ENCODE measurements around the gene SLC6A8.
A peak's percentile ranks its signal among the peaks of the same experiment; 100 is the strongest.

The SLC6A8 gene

DNA sequence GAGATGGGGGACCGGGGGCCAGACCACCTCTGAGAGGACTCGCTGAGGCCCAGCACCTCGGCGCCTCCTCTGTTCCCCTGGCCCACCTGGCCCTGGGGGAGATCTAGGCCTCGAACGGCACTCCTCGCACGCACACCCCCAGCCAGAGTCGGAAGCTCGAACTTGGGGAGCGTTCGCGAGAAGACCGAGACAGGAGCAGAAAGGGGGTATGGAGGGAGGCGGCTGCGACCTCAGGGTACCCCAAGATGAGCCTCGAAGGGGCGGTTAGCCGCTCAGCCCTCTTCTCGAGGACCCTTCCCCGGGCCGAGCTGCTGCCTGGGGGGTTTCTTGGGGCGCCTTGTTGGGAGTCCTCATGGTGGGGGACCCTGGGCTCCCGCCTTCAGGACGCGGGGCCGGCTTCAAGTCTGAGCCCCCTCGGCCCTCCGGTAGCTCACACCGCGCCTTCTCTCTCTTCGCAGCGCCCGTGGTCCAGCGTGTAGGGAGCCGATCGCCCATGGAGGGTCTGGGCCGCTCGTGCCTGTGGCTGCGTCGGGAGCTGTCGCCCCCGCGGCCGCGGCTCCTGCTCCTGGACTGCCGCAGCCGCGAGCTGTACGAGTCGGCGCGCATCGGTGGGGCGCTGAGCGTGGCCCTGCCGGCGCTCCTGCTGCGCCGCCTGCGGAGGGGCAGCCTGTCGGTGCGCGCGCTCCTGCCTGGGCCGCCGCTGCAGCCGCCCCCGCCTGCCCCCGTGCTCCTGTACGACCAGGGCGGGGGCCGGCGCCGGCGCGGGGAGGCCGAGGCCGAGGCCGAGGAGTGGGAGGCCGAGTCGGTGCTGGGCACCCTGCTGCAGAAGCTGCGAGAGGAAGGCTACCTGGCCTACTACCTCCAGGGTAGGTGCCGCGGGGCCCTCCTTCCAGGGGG is 40.0 kb upstream of the SLC6A8 start:
- H3K4me3 ChIP-seq: peak overlapping the region in 2 of 7 experiments; percentile 8 to 17
- no peak overlapping the region for H3K27ac ChIP-seq

DNA sequence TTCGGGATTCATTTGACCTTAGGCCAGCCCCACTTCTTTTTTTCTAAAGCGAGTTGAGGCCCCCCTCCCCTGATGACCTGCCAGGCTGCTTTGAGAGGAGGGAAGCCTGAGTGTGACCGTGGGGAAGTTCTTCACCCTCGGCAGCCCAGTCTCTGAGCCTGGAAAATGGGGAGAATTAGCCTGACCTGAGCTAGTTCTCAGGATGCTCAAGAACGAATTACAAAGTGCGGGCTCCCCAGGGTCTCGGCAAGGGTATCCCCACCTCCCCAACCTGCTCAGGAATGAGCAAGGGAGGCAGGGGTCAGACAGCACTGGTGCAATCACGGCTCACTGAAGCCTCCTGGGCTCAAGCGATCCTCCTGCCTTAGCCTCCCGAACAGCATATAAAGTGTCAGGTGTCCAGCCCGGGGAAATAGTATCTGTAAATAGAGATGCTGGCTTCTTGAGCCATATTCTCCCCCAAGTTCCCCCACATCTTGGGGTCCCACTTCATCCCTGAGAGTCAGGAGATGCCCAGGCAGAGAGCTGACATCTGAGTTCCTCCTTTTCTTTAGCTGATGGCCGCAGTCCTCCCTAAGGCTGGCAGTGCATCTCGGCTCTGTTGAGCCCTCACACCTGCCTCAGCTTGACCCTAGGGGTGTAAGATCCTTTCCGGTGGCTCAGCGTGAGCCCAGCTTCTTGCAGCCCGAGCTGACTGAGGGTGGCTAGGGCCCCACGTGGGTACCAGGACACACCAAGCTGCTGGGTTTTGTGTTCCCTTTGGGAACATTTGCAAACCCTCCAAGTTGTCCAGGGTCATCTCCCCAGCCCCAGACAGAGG is 39.2 kb upstream of the SLC6A8 start:
- H3K27ac ChIP-seq: no peak overlapping the region
- no peak overlapping the region for H3K4me3 ChIP-seq

DNA sequence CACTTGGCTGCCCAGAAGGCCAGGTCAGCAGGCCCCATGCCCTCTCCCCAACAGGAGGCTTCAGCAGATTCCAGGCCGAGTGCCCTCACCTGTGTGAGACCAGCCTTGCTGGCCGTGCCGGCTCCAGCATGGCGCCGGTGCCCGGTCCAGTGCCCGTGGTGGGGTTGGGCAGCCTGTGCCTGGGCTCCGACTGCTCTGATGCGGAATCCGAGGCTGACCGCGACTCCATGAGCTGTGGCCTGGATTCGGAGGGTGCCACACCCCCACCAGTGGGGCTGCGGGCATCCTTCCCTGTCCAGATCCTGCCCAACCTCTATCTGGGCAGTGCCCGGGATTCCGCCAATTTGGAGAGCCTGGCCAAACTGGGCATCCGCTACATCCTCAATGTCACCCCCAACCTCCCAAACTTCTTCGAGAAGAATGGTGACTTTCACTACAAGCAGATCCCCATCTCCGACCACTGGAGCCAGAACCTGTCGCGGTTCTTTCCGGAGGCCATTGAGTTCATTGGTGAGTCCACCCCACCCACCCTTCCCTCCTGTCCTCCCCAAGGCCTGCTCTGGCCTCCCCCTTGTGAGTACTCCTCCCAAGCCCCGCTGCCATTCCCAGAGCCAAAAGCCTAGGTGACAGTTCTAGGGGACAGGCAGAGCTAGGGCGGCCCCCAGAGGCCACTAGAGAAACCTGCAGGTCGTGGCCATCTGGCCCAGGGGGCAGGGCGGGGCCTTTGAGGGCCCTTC is 38.4 kb upstream of the SLC6A8 start:
- Histone ChIP-seq H3K27ac (no peak overlapping the region), H3K4me3 (no peak overlapping the region)

DNA sequence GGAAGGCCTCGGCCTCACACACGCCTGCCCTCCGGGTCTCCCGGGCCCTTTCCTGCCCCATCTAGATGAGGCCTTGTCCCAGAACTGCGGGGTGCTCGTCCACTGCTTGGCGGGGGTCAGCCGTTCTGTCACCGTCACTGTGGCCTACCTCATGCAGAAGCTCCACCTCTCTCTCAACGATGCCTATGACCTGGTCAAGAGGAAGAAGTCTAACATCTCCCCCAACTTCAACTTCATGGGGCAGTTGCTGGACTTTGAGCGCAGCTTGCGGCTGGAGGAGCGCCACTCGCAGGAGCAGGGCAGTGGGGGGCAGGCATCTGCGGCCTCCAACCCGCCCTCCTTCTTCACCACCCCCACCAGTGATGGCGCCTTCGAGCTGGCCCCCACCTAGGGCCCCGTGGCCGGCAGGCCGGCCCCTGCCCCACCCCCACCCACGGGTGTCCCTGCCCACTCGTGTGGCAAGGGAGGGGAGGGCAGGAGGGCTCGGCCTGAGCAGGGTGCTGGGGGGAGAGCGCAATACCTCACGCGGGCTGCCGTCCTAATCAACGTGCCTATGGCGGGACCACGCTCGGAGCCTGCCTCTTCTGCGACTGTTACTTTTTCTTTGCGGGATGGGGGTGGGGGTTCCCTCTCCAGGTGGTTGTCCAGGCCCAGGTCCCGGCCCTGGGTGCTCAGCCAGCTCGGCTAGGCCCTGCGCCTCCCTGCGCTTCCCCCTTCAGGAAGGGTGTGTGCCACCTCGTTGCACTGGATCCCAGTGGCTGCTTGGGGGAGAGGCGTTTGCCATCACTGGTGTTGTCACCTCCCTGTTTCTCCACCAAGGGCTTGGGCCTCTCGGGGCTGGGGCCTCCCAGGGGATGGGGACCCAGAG is 37.6 kb upstream of the SLC6A8 start:
- no peak overlapping the region for H3K27ac ChIP-seq
- H3K4me3 ChIP-seq: no peak overlapping the region

DNA sequence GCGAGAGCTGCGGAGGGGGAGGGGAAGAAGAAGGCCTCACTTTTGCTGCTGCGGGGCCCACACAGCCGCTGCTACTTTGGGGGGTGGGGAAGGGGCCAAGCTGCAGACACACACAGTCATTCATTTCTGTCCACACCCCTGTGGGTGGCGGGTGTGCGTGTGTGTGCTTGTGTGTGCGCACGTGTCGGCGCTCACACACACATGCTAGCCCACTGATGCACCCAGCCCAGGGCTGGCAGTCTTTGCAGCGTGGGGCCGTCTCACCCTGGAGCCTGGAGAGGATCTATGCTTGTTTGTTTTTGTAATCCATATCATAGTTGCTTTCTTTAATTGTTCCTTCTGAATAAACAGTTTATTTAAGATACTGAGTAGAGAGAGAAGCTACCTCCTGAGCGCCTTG is 36.8 kb upstream of the SLC6A8 start:
- H3K27ac ChIP-seq: no peak overlapping the region
- no peak overlapping the region for H3K4me3 ChIP-seq

DNA sequence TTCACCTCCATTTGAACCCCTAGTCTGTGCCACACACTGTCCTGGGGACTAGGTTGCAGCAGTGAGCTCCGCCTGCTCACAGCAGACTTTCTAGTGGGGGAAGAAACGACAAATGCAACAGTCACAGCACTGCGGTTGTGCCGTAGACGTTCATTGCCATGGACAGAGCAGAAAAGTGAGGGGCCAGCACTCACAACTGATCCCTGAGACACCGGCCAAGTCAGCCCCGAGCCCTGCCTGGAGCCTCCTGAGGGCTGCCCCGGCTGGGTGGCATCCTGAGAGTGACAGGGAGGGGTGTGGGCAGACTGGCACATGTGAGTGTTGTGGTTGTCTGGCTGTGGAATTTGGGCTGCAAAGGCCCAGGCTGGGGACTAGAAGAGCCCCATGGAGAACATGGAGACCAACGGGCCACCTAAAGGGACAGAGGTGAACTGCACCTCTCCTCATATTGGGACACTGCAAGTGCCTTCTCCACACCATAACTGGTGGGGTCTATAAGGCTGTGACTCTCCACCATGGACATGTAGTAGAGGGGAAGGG is 36.1 kb upstream of the SLC6A8 start:
- H3K4me3 ChIP-seq: no peak overlapping the region
- no peak overlapping the region for H3K27ac ChIP-seq

DNA sequence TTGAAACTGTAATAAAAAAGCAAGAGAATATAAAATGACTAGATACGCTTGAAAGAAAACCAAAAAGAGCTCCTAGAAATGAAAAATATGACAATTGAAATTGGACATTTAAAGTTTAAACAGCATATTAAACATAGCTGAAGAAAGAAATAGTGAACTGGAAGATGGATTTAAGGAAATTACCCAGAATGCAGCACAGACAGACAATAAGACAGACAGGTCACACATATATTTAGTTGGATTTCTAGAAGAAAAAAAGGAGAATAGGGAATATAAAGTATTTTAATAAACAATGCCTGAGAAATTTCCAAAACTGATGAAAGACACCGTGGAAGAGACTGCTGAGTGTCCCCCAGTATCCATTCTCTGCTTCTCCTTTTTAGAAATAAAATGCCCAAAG is 34.2 kb upstream of the SLC6A8 start:
- Histone ChIP-seq H3K27ac (no peak overlapping the region), H3K4me3 (no peak overlapping the region)

DNA sequence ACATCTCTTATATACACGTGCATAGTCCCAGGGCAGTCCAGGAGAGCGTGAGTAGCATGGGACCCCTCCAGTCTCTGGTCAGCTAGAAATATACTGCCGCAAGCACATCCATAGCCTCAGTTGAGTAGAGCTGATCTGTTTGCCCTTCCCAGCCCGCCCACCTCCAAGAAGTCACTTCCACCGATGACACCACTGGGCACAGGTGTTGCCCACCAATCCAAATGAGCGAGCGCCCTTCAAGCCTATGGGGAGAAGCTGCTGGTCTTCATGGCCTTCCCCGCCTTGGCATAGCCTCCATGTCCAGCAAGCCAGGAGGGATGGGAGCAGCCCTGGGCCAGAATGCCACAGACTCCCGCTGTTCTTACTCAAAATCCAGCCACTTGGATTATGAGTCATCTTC is 30.6 kb upstream of the SLC6A8 start:
- Histone ChIP-seq H3K4me3 (no peak overlapping the region), H3K27ac (no peak overlapping the region)

DNA sequence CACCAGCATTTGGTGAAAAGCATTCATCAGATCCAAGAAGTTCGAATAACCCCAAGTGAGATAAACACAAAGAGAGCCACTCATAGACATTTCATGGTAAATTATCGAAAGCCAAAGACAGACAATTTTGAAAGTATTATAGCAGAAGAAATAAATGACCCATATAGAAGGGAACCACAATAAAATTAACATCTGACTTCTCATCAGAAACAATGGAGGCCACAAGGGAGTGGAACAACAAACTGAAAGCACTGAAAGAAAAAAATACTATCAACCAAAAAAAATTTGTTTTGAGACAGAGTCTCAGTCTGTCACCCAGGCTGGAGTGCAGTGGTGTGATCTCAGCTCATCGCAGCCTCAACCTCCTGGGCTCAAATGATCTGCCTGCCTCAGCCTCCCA is 28.5 kb upstream of the SLC6A8 start:
- Histone ChIP-seq H3K27ac (no peak overlapping the region), H3K4me3 (no peak overlapping the region)

DNA sequence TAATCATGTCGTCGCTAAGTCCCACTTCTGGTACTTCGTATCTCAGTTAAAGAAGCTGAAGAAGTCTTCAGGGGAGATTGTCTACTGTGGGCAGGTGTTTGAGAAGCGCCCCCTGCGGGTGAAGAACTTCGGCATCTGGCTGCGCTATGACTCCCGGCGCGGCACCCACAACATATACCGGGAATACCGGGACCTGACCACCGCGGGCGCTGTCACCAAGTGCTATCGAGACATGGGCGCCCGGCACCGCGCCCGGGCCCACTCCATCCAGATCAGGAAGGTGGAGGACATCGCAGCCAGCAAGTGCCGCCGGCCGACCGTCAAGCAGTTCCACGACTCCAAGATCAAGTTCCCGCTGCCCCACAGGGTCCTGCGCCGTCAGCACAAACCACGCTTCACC is 25.5 kb upstream of the SLC6A8 start:
- Histone ChIP-seq H3K4me3 (no peak overlapping the region), H3K27ac (no peak overlapping the region)

DNA sequence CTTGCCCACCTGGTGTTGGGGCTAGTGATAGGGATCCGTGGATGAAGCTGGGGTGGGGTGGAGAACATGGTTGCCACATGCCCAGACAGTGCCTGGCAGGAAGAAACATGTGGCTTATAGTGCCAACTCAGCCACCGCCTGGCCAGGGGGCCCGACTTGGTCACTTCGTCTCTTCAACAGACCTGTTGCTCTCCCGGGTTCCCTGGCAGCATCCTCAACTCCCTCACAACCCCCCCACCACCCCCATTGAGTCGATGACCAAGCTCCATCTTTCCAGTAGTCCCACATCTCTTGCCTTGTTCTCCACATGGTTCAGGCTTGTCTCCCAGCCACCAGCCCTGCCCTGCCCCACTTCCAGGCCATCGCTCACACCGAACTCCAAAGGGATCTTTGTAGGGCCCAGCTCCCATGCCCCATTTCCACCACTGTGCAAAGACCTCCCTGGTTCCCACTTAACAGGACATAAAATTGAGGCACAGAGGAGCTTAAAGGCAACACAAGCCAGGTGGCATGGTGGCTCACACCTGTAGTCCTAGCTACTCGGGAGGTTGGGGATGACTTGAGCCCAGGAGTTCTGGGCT is 21.9 kb upstream of the SLC6A8 start:
- H3K4me3 ChIP-seq: no peak overlapping the region
- no peak overlapping the region for H3K27ac ChIP-seq

DNA sequence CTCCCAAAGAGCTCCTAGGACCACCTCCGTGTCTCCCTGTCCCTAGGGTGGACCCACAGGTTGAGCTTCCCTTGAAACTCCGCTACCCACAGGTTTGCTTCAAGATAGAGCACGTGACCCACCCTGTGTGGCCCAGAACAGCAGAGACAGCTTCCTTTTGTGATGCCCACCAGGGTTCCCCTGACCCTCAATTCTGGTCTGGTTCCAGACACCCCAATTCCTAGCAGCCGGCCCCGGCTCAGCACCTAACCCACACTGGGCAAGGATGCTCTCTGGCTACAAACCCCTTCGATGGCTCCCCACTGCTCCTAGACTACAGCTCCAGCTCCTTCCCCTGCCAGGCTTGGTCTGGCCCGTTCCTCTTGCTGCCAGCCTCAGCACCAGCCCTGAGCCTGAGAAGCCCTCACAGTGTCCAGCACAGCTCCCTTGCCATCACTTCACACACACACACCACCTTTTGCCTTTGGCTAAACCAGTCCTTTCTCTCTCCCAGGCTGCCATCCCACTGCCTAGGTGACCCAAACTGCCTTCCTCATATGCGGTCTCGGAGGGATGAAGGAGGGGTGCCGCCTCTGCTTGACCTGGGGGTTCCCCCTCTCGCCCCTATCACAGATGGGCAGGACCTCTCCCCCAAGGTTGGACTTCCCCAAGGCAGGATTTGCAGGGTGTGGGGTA is 20.3 kb upstream of the SLC6A8 start:
- no peak overlapping the region for H3K27ac ChIP-seq
- H3K4me3 ChIP-seq: no peak overlapping the region

DNA sequence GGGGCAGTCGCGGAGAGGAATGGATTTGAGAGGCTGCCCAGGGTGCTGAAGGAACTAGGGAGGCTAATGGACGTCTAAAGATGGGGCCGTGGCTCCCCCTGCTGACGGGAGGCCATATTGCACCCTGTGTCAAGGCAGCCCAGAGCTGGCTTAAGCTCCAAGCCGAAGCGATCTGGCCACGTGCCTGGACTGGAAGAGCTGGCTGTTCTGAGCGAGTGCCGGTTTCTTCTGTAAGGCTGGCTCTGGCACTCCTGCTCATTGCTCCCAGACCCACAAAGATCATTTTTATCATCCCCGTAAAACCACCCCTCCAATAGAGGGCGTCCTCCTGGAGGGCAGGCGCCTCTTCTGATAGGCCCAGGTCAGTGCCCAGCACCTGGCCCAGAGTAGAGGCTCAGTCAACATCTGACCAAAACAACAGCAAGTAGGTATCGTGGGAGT is 19.8 kb upstream of the SLC6A8 start:
- no peak overlapping the region for H3K4me3 ChIP-seq

DNA sequence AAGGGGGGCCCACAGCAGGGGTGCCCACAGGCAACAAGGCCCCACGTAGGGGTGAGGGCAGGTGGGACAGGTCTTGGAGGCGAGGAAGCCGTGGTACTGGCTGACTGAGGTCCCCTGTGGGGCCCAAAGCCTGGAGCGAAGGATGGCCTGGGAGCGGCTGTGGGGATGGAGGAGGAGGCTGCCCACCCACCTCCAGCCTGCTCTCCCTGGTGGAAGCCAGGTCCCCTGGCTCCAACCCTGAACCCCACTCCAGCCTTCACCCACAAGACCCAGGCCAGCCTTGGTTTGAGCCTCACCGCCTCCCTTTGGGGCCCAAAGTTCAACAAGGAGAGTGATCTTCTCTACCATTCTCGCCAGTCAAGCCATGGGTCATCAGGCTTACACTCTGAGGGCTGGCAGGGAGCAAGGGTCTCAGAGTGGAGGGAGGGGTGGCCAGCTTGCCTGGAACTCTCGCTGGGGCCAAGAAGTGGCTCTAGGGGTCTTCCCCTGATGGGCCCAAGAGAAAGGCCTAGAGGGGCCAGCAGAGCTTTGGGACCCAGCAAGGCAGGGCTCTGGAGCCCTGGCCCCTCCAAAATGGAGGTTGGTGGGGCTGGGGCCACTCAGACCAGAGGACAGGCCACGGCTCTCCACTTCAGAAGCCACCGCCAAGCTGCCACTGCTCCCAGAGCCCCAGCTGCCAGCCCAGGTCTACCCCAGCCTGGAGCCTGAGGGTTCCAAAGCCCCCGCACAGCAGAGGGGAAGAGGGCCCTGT is 19.1 kb upstream of the SLC6A8 start:
- no peak overlapping the region for H3K4me3 ChIP-seq
- H3K27ac ChIP-seq: no peak overlapping the region

More for the DNA sequence above, 19.8 kb upstream of the SLC6A8 start:
- H3K27ac ChIP-seq: no peak overlapping the region

DNA sequence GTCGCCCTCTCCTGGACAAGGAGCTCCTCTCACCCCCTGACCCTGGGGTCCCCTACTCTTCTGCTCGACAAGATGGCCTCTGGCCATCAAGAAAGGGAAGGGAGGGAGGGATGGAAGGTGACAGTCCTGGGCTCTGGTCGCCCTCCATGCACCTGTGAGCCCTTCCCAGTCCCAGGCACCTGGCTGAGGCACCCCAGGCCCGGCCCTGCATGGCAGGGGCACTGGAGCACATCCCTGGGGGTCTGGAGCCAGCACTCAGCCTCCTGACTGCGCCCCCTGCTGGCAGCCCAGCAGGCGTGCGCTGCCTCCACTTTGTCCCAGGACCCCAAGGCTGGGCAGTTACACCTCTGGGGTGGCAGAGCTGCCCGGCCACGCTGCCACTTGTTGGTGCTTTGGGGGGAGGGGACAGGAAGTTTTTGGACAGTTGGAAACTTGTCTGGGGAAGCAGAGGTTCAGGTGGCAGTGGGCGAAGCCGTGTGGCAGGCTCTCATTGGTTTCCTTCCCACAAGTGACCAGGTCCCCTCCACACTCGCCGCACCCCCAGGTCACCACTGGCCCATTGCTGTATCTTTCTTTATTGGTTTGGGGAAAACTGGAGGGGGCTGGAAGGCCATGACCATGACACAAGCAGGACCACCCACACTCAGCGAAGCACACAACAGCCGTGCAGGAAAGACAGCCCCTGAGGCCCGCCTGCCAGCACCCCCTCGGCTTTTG is 18.4 kb upstream of the SLC6A8 start:
- Histone ChIP-seq H3K4me3 (no peak overlapping the region), H3K27ac (no peak overlapping the region)

DNA sequence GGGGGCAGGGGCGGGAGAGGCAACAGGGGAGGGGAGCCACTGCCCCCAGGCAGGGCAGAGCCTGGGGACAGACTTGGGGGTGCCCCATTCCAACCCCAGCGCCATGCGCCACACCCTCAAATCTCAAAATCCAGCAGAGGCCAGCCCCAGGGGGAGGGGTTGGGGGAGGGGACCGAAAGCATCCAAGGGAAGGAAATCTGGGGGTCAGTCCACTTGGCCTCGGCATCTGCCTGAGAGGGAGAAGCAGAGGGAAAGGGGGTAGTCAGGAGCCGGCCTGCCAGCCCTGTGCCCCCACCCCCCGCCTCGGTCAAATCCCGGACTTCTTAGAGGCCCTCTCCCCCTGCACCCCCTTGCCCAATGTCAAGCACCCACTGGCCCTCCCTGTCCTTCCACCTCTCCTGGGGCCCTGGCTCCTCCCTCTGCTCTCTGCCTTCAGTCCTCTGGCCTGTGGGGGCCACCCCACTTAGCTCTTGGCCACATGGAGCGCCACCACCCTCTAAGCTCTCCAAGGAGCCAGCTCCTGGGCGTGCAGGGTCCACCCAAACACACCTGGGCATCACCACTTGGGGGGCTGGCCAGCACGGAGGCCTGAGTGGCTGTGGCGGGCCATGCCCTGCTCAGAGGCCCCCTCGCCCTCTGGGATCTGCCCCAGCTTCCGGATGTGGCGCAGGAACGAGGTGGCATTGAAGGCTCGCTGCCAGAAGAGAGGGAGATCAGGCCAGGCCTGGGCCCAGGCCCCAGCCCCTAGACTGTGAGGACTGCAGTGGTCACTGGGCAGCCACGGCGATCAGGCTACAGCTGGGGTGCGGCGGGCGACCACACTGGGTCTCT is 17.6 kb upstream of the SLC6A8 start:
- H3K4me3 ChIP-seq: no peak overlapping the region

More for the DNA sequence above, 17.6 kb upstream of the SLC6A8 start:
- no peak overlapping the region for H3K27ac ChIP-seq

All from skin epidermis (tissue), 12 donors.